ENCODE results near the gene LIPJ. TPM values are rescaled to one million over a fixed set of nuclear protein-coding genes. Genes with fewer than 3 reads are reported as not detected.

Gene LIPJ
- total and polyA plus RNA-seq, 2 of the 13 experiments (the other 11 are each of a cell fraction or from before 2014, with no cell fraction given) = not detected

DNA sequence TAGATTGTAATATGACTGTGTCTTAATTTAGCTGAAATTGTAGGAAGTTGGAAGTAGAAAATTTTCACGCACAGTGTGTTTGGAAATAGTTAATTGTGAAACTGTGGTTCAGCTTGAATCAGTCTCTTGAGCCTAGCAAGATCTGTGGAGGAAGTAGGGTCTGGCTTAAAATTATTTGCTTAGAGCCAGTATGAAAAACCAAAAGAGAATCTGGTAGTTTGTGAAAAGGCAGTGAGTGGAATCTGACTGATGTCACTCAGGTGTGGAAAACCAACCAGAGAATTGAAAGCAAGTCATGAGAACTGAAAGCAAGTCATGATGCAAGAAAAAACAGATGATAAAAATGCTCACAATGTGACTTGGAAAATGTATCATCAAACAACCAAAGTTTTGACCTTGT is 11.5 kb downstream of the LIPJ start:
- no peaks in the 10 kb centered on the region for H3K27me3 ChIP-seq (ENCODE audit: control insufficient read depth in 1 of 2, insufficient read depth in 2 of 2, low read length in 2 of 2)
- ChIA-PET POLR2A (no interaction called here), CTCF (ENCODE audit: low intra/inter-chr PET ratio, low total read pairs) (no interaction called here)
- TF ChIP-seq ZBTB7B (CRISPR knock-in tag; IDR thresholded peaks at IDR 0.05) = no peak
- no peak for TF ChIP-seq FLYWCH1 (CRISPR knock-in tag; IDR thresholded peaks at IDR 0.05)
- no peak for TF ChIP-seq ZNF614 (CRISPR knock-in tag; IDR thresholded peaks at IDR 0.05; ENCODE audit: borderline replicate concordance)
- TF ChIP-seq HMG20A (CRISPR knock-in tag; IDR thresholded peaks at IDR 0.05; ENCODE audit: borderline replicate concordance) = no peak
- TF ChIP-seq PCBP1 (IDR thresholded peaks at IDR 0.05; ENCODE audit: borderline replicate concordance, low read depth, low read length) = no peak
- no peak for TF ChIP-seq ZNF180 (CRISPR knock-in tag; IDR thresholded peaks at IDR 0.05; ENCODE audit: borderline replicate concordance, low read depth)
- TF ChIP-seq KDM4B (CRISPR knock-in tag; IDR thresholded peaks at IDR 0.05) = no peak
- no peak for FAIRE-seq
- no peaks in the 10 kb centered on the region for H3K4me1 ChIP-seq (ENCODE audit: insufficient read depth, low read length)
- H3K79me2 ChIP-seq (ENCODE audit: insufficient read depth, low read length) = no peaks in the 10 kb centered on the region
- no peaks in the 10 kb centered on the region for H4K20me1 ChIP-seq (ENCODE audit: insufficient read depth, low read length)
- BruUV-seq (replicated peaks) = no TSS peak
- H3K9ac ChIP-seq (ENCODE audit: insufficient read depth, low read depth, low read length) = no peak overlapping the region
- H3K36me3 ChIP-seq (replicated peaks in 1 of 2; ENCODE audit: control insufficient read depth in 1 of 2, insufficient read depth in 2 of 2, low read length in 2 of 2) = no peaks in the 10 kb centered on the region
- no peak overlapping the region for H3K4me2 ChIP-seq (ENCODE audit: low read depth, low read length)
- no peak for ATAC-seq
- no peaks in the 10 kb centered on the region for H3K9me3 ChIP-seq (ENCODE audit: low read length)
- no peak overlapping the region for H3K27ac ChIP-seq (ENCODE audit: extremely low read length, insufficient read depth, low read length)
- no peak overlapping the region for H3K4me3 ChIP-seq (replicated peaks in 1 of 3; ENCODE audit: insufficient read depth in 1 of 3, low read depth in 2 of 3, low read length in 3 of 3)
- 2% methylated on average over 1 of the region's 1 CpG for WGBS (ENCODE audit: low lambda C conversion rate)
- no peak overlapping the region for H2AFZ ChIP-seq (ENCODE audit: low read length)
- intact Hi-C loops (cut with micrococcal nuclease; ENCODE audit: unreplicated experiment) (no loop called here), in situ Hi-C loops (cut with HindIII; ENCODE audit: extremely low pct_ligation_motif_present, low pct_unique_long_range_greater_than_20kb) (no loop called here)
- DNase-seq (ENCODE audit: low spot score) = no peak

DNA sequence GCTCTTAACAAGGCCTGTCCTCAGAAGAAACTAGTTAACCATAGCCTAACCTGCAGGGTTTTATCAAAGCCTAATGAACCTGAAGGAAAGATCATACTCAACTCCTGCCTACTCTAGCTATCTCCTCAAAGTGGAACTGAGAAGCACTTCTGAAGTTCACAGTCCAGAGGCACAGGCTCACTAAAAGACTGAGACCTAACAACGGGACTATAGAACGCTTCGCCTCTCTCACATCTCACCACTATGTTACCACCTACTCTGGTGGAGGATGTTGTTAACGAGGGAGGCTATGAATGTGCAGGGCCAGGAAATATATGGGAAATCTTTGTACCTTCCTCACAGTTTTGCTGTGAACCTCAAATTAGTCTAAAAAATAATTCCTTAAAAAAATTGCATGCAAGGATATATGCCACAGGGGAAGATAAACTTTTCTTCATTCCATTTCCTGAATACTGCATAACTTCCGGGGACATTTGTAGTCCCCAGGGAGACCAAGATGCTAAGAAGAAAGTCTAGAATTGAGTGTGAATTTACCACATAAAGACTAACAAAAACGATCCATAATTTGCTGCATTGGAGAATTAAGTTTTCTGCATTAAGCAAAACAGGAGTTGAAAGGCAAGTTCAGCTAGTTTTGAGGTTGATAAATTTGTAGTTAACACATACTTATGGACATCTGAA is 21.6 kb downstream of the LIPJ start:
- TF ChIP-seq ZNF432 (CRISPR knock-in tag; IDR thresholded peaks at IDR 0.05; ENCODE audit: borderline replicate concordance) = no peak
- TF ChIP-seq KDM3A (CRISPR knock-in tag; IDR thresholded peaks at IDR 0.05; ENCODE audit: low read depth) = no peak
- TF ChIP-seq NBN (conservative IDR thresholded peaks at IDR 0.05) = no peak
- TF ChIP-seq HNF4G (IDR thresholded peaks at IDR 0.05; ENCODE audit: borderline replicate concordance, low read depth, low read length) = no peak
- TF ChIP-seq HNF4G (CRISPR knock-in tag; IDR thresholded peaks at IDR 0.05; ENCODE audit: borderline replicate concordance, low read depth) = no peak
- TF ChIP-seq HNRNPLL (IDR thresholded peaks at IDR 0.05; ENCODE audit: low read depth, low read length, poor library complexity, severe bottlenecking) = no peak
- TF ChIP-seq, protein P1, sequence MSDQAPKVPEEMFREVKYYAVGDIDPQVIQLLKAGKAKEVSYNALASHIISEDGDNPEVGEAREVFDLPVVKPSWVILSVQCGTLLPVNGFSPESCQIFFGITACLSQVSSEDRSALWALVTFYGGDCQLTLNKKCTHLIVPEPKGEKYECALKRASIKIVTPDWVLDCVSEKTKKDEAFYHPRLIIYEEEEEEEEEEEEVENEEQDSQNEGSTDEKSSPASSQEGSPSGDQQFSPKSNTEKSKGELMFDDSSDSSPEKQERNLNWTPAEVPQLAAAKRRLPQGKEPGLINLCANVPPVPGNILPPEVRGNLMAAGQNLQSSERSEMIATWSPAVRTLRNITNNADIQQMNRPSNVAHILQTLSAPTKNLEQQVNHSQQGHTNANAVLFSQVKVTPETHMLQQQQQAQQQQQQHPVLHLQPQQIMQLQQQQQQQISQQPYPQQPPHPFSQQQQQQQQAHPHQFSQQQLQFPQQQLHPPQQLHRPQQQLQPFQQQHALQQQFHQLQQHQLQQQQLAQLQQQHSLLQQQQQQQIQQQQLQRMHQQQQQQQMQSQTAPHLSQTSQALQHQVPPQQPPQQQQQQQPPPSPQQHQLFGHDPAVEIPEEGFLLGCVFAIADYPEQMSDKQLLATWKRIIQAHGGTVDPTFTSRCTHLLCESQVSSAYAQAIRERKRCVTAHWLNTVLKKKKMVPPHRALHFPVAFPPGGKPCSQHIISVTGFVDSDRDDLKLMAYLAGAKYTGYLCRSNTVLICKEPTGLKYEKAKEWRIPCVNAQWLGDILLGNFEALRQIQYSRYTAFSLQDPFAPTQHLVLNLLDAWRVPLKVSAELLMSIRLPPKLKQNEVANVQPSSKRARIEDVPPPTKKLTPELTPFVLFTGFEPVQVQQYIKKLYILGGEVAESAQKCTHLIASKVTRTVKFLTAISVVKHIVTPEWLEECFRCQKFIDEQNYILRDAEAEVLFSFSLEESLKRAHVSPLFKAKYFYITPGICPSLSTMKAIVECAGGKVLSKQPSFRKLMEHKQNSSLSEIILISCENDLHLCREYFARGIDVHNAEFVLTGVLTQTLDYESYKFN (CRISPR knock-in tag; conservative IDR thresholded peaks at IDR 0.05) = no peak
- TF ChIP-seq FLYWCH1 (CRISPR knock-in tag; IDR thresholded peaks at IDR 0.05) = no peak
- TF ChIP-seq ZNF274 (CRISPR knock-in tag; IDR thresholded peaks at IDR 0.05) = no peak
- no peak for TF ChIP-seq ZNF878 (CRISPR knock-in tag; IDR thresholded peaks at IDR 0.05)
- TF ChIP-seq KLF6 (CRISPR knock-in tag; IDR thresholded peaks at IDR 0.05) = no peak
- CTCF ChIA-PET (ENCODE audit: low intra/inter-chr PET ratio, low total read pairs) = no interaction called here
- no peak for FAIRE-seq

More for the DNA sequence above, 21.6 kb downstream of the LIPJ start:
- 0% methylated on average over 6 of the region's 6 CpGs for WGBS (ENCODE audit: low lambda C conversion rate)
- ATAC-seq (no peak), DNase-seq (ENCODE audit: low spot score) (no peak)
- in situ Hi-C loops (cut with HindIII; ENCODE audit: extremely low pct_ligation_motif_present, low pct_unique_long_range_greater_than_20kb) = no loop called here
- Histone ChIP-seq H3K9ac (ENCODE audit: insufficient read depth, low read depth, low read length) (no peak overlapping the region), H2AFZ (ENCODE audit: low read length) (no peak overlapping the region), H3K27ac (ENCODE audit: extremely low read length, insufficient read depth, low read length) (no peak overlapping the region), H3K79me2 (ENCODE audit: insufficient read depth, low read length) (no peaks in the 10 kb centered on the region), H3K4me2 (ENCODE audit: low read depth, low read length) (no peak overlapping the region), H3K27me3 (ENCODE audit: control insufficient read depth in 1 of 2, insufficient read depth in 2 of 2, low read length in 2 of 2) (no peaks in the 10 kb centered on the region), H3K4me3 (replicated peaks in 1 of 3; ENCODE audit: insufficient read depth in 1 of 3, low read depth in 2 of 3, low read length in 3 of 3) (no peak overlapping the region), H3K36me3 (replicated peaks in 1 of 2; ENCODE audit: control insufficient read depth in 1 of 2, insufficient read depth in 2 of 2, low read length in 2 of 2) (no peaks in the 10 kb centered on the region), H3K4me1 (ENCODE audit: insufficient read depth, low read length) (no peaks in the 10 kb centered on the region), H4K20me1 (ENCODE audit: insufficient read depth, low read length) (no peaks in the 10 kb centered on the region), H3K9me3 (ENCODE audit: low read length) (no peaks in the 10 kb centered on the region)
- no TSS peak for BruUV-seq (replicated peaks)
- intact Hi-C loops (cut with micrococcal nuclease; ENCODE audit: unreplicated experiment) = no loop called here
- POLR2A ChIA-PET = no interaction called here
